SH-SY5Y (cell line): ENCODE data around the gene ZNF804A.
A peak's percentile ranks its signal among the peaks of the same experiment; 100 is the strongest.

ENCODE experiments used
- GATA2 ChIP-seq: IDR thresholded peaks from 2 replicates; pipeline ENCODE4 v1.6.1; 2011; ENCODE audit warnings: mild to moderate bottlenecking, low read depth, low read length
- GATA3 ChIP-seq: IDR thresholded peaks from 2 replicates; pipeline ENCODE4 v1.6.1; 2011; ENCODE audit warnings: low read depth, mild to moderate bottlenecking, low read length, moderate library complexity

The ZNF804A gene

DNA sequence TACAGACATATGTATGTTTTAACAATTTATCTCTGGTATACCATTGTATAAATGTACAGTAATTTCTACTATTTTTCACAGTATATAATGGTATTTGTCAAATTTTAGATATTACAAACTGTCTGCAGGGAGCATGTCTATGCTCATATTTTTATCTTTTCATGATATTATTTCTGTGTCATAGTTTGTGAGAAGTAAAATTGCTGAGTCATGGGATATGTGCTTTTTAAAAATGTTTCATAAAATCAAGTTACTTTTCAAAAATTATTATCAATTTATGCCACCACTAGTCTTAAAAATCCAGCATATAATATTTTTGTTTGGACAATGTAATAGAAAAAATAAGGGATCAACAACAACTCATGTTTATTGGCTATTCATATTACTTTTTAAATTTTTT is 9.1 kb upstream of the ZNF804A start:
- TF ChIP-seq GATA2: no peak
- no peak for TF ChIP-seq GATA3

DNA sequence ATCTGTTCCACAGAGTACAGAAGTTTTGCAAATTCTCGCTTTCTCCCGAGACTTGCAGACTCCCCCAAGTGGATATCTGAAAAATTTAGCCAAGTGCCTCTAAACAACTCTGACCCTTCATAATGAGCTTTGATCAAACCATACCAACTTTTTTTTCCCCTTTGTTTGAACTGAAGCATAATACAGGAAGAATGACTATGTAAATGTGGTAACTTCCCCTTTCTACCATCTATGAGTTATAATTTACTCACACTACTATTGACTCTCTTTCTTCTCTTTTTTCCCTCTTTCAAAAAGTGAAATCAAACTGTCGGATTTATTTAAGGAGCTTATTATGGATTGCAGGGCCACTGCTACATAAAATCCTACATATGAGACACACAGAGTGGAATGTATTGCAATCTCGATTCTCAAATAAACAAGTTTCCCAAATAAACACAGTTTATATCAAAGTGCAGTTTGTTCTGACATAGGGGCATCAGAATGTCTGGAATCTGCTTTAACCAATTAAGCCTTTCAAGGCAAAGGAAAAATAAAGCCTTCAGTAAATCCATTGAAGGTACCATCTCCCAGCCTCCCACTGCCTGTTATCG is 1.4 kb upstream of the ZNF804A start:
- no peak for TF ChIP-seq GATA2
- no peak for TF ChIP-seq GATA3

DNA sequence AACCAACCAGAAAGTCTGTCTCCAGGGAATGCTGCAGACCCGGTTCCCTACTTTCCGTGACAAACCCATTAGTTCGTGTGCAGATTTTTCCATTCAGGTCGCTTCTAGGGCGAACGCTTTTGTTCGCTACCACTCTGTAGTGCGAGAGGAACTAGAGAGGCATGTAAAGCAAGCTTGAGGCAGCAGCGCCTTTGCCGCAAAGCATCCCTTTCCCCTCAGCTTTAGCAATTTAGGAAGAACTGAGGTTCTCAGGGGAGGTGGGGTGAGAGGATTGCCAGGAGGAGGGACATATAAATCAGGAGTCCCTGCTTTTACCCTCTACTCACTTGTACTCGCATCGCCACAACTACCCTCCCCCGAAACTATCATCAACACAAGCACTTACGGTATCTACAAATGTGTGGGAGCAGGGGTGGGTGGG is 748 bp upstream of the ZNF804A start:
- TF ChIP-seq GATA2: no peak
- no peak for TF ChIP-seq GATA3

DNA sequence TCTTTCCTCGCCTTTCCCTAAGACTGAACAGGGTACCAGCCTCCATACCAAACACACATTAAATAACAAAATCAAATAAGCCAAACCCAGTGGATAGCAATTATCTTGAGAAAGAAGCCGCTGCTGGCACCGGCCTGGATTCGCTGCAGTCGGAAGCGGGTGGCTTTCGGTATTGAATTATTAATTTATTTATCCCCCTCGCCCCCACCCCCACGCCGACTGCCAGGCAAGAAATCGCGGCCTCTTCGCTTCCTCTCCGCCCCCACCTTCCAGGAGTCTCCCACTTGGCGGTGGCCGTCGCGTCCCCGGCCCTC is 370 bp upstream of the ZNF804A start:
- TF ChIP-seq GATA2 (no peak), GATA3 (no peak)

DNA sequence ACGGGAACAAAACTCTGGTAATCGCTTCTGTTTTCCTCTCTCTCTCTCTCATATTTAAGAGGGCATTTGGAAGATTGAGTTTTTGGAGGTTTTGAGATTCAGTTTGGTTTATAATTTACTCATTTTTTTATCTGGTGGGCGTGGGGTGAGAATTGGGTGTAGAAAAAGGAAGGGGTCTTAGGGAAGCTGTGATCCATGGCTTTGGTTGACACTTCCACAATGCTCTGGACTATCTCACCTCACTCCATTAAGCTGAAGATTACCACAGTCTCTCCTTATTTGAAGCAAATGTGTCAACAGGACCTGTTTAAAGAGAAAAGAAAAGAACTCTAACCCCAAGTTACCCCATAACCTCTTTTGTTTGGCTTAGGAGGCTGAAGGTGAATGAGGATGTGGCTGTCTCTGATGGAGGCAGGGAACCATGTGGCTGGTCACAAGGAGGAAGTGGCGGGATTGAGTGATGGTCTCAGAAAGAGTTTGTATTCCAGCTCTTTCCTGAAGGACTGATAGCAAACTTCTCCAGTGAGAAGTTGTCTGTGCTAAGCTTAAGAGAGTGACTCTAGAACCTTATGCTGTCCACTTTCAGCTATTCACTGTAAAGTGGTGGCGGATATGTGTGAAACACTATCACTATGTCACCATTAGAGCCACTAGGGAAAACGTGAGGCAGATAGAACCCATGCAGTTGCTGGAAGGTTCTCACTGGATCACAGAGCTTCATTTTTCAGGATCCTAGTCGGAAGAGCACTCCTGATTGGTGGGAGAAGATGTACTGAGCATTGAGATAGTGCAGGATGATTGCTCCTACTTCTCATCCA is 934 bp downstream of the ZNF804A start:
- TF ChIP-seq GATA3 (no peak), GATA2 (no peak)

- no peak for TF ChIP-seq GATA2
- TF ChIP-seq GATA3: no peak
Measured at GRCh38 chr2:184599872-184600222, 1.5 kb downstream of the ZNF804A start.

DNA sequence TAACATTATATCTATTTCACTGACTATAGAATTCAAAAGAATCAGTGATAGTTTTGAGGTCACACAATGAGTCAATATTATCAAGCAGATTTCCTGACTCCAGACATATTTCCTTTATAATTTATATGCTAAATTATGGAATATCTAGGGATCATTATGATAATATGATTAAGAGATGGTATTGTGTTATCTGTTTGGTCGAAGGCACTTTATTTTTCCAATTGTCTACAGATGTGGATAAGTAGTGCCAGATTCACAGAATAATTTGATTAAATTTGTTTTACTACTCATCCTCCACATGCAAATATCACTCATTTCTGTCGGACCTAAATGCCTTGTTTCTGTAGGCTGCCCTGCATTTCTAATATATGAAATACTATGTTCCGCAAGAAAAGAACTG is 4.4 kb downstream of the ZNF804A start:
- TF ChIP-seq GATA2 (0 out of 2 replicates have a peak, but pooled peaks have one; percentile 13), GATA3 (peak; percentile 87)

DNA sequence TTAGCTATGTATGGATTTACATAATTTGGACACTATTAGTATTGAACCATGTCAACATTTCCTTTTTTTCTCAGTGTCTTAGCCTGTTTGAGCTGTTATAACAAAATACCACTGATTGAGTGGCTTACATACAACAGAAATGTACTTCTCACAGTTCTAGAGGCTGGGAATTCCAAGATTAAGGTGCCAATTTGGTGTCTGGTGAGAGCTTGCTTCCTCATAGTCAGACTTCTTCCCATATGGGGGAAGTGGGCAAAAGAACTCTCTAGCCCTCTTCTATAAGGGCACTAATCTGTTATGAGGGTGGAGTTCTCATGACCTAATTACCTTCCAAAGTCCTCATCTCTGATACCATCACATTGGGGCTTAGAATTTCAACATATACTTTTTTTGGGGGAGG is 12.6 kb downstream of the ZNF804A start:
- TF ChIP-seq GATA3 (no peak), GATA2 (no peak)

DNA sequence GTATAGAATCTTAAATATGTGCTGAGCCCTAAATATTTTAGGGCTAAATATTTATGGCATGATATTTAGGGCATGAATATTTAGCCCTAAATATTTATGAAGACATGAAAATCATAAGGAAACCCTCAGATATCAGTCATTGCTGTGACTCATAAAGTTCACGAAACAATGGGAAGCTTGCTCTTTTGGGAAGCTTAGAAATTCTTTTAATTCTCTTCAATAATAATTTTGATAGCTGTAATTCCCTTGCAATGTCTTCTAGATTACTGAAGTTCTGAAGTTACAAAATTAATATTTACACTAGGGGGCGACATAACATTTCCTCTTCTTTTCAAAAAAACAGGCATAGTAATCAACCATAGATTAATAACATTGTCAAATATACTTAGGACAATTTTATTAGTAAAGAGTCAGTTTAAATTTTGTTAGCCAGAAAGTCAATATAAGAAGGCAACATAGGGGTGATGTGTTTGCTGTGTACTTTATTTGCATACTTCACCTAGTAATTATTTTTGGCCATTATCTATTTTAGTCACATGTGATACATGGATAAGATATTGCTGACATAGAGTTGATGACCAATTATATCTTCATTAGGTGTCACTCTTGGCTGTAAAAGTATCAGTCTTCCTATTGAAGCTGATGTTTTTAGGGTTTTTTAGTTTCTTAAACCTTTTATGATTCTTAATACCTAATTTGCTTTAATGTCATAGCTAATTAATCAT is 13.2 kb downstream of the ZNF804A start:
- no peak for TF ChIP-seq GATA3
- no peak for TF ChIP-seq GATA2

GRCh38 chr2:184620367-184620766 is 22.0 kb downstream of the ZNF804A start:
- no peak for TF ChIP-seq GATA3
- TF ChIP-seq GATA2: no peak

- TF ChIP-seq GATA3: no peak
Measured at GRCh38 chr2:184624311-184624710, 26.0 kb downstream of the ZNF804A start.

DNA sequence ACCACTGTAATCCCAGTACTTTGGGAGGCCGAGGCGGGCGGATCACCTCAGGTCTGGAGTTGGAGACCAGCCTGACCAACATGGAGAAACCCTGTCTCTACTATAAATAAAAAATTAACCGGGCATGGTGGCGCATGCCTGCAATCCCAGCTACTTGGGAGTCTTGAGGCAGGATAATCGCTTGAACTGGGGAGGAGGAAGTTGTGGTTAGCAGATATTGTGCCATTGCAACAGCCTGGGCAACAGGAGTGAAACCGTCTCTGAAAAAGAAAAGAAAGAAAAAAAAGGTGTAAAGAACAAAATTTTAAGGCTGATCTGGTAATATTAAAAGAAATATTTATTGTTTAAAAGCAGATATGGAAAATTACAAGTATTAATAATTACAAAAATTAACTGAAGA is 29.7 kb downstream of the ZNF804A start:
- TF ChIP-seq GATA2: no peak

- TF ChIP-seq GATA2 (no peak), GATA3 (no peak)
Measured at GRCh38 chr2:184633726-184634125, 35.4 kb downstream of the ZNF804A start.

DNA sequence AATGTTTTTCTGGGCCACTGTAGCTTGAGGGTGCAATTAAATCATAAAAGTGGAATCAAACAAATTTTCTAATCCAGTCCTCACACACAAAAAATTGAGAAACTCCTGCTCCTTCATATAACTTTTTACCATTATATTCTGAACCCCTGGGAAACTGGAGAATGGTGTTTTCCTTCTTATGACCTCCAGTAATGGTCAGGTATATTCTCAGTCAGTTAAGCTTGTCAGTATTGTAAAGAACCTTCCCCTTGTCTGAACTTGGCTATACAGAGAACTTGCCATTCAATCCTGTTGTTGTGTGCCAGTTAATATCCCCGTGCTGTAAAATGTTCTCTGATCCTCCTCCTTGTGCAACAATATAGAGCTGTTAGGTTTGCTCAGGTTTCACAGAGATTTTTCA is 39.5 kb downstream of the ZNF804A start:
- TF ChIP-seq GATA2 (no peak), GATA3 (no peak)

DNA sequence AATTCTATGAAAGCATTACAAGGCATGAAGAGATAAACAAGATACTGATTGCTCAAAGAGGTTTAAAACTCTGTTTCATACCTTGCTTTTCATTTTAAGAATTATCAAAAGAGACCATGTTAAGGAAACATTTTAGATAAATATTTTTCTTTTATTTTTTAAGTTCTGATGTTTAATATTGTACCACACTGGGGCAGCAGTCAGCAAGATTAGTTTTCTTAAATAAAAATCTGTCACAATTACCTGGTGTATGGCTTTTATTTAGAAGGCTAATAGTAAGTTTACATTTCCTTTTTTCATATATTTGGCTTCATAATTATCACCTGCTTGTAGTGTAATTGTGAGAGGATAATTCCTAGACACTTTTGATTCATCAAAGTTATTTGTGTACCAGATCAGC is 46.4 kb downstream of the ZNF804A start:
- TF ChIP-seq GATA3: no peak
- no peak for TF ChIP-seq GATA2
